MV-4-11 (cell line): Measurements from ENCODE around the gene JRKL.
A peak's percentile ranks its signal among the peaks of the same experiment; 100 is the strongest.

Experiments used
- DNase-seq: peaks from one replicate; lab custom pipeline; 2025; lab: John Stamatoyannopoulos, UW

JRKL gene

GRCh38 chr11:96389720-96390487 is at the start of gene JRKL, which contains the start of gene CCDC82:
Gene JRKL (plus strand): TSS chr11:96390013. CDS start chr11:96390650, 637 bp downstream.
Gene CCDC82 (minus strand): TSS chr11:96389912. CDS start chr11:96384747, 5,165 bp downstream.
- peak; percentile 81 for DNase-seq

GRCh38 chr11:96340555-96340885 is 49.3 kb upstream of the JRKL start:
- no peak for DNase-seq

- peak; percentile 1 for DNase-seq
Measured at GRCh38 chr11:96341211-96342013, 48.4 kb upstream of the JRKL start.

GRCh38 chr11:96342014-96342960 is 47.5 kb upstream of the JRKL start:
- DNase-seq, result no peak

GRCh38 chr11:96342961-96343711 is 46.7 kb upstream of the JRKL start, which contains the start of gene MAML2:
Gene MAML2 (minus strand): TSS chr11:96343195. CDS start chr11:96341895, 1,300 bp downstream.
- DNase-seq, result peak; percentile 82

GRCh38 chr11:96356848-96357247 is 33.0 kb upstream of the JRKL start:
- no peak for DNase-seq

GRCh38 chr11:96357794-96358193 is 32.0 kb upstream of the JRKL start:
- DNase-seq, result no peak

GRCh38 chr11:96358321-96358720 is 31.5 kb upstream of the JRKL start:
- DNase-seq, result no peak

GRCh38 chr11:96361778-96362177 is 28.0 kb upstream of the JRKL start:
- no peak for DNase-seq

GRCh38 chr11:96365493-96365892 is 24.3 kb upstream of the JRKL start:
- no peak for DNase-seq

GRCh38 chr11:96366024-96366423 is 23.8 kb upstream of the JRKL start:
- no peak for DNase-seq

- peak; percentile 82 for DNase-seq
Measured at GRCh38 chr11:96367342-96367741, 22.5 kb upstream of the JRKL start.

- peak; percentile 71 for DNase-seq
Measured at GRCh38 chr11:96373826-96374225, 16.0 kb upstream of the JRKL start.

- DNase-seq, result no peak
Measured at GRCh38 chr11:96376796-96377195, 13.0 kb upstream of the JRKL start.

- DNase-seq, result no peak
Measured at GRCh38 chr11:96384156-96384555, 5.7 kb upstream of the JRKL start.

GRCh38 chr11:96385187-96385586 is 4.6 kb upstream of the JRKL start:
- DNase-seq, result no peak

GRCh38 chr11:96388891-96389719 is 708 bp upstream of the JRKL start:
- DNase-seq, result peak; percentile 42

- no peak for DNase-seq
Measured at GRCh38 chr11:96390488-96390792, 627 bp downstream of the JRKL start.

GRCh38 chr11:96391698-96392307 is 2.0 kb downstream of the JRKL start:
- DNase-seq, result no peak

- DNase-seq, result peak; percentile 17
Measured at GRCh38 chr11:96393753-96394348, 4.0 kb downstream of the JRKL start.
